HuH-7 (cell line): ENCODE results near the gene TUBA8.
"Not testable (repeated sequence)": the region's sequence is repeated elsewhere in the genome, so short reads cannot be mapped to it uniquely, and the experiment has no call there.

Experiments
- DNase-seq: peaks from one replicate; pipeline ENCODE4 v3.0.0; 2011; ENCODE audit warnings: low spot score

Gene TUBA8

GRCh38 chr22:18173441-18173840 is 62.8 kb downstream of the TUBA8 start:
- not testable (repeated sequence) for DNase-seq
